ENCODE measurements around the gene MRPS18A.

GRCh38 chr6:43706788-43707187, 19.2 kb upstream of the MRPS18A start:
- TF ChIP-seq CTCF (IDR thresholded peaks at IDR 0.05) = no peak
- TF ChIP-seq EZH2 (IDR thresholded peaks at IDR 0.05; ENCODE audit: borderline replicate concordance, insufficient read depth, low read depth, low read length, poor library complexity, severe bottlenecking) = no peak

Data from B cell (primary cell).